H54 (cell line): ENCODE data around the gene FARP2.

Source experiments
- DNase-seq: peaks from one replicate; pipeline ENCODE4 v3.0.0; 2011; ENCODE audit warnings: low spot score, mixed read lengths; ENCODE audit not compliant: insufficient read length
- FAIRE-seq: peaks from 3 replicates; lab custom pipeline; 2011; peaks lifted over from hg19 to GRCh38; lab: Jason Lieb, UNC
- POLR2A ChIP-seq: IDR thresholded peaks from 2 replicates; pipeline ENCODE4 v1.6.1; 2011; ENCODE audit warnings: low read depth, mild to moderate bottlenecking, low read length

Gene FARP2

GRCh38 chr2:241479026-241479898, 123.2 kb downstream of the FARP2 start:
- DNase-seq, result no peak
- FAIRE-seq, result no peak
- no peak for TF ChIP-seq POLR2A

GRCh38 chr2:241481687-241482086, 125.6 kb downstream of the FARP2 start:
- TF ChIP-seq POLR2A, result no peak
- DNase-seq, result no peak
- no peak for FAIRE-seq

GRCh38 chr2:241482126-241482955, 126.3 kb downstream of the FARP2 start:
- FAIRE-seq, result no peak
- no peak for DNase-seq
- TF ChIP-seq POLR2A, result no peak

DNA sequence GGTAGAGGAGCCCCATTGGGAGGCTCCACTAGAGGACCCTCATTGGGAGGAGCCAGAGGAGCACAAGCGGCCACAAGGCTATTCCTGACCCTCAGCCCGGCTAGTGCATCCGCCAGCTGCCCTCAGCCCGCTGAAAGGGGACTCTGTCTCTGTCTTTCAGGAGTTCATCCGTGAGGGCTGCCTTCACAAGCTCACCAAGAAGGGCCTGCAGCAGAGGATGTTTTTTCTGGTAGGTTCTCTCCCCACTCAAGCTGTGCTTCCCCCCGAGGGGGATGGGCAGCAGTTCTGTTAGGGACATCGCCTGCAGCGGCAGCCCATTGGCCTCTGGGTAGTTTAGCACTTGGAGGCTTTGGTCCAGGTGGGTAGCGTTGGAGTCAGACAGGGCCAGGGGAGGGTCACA, 127.2 kb downstream of the FARP2 start:
- TF ChIP-seq POLR2A, result no peak
- no peak for FAIRE-seq
- no peak for DNase-seq

DNA sequence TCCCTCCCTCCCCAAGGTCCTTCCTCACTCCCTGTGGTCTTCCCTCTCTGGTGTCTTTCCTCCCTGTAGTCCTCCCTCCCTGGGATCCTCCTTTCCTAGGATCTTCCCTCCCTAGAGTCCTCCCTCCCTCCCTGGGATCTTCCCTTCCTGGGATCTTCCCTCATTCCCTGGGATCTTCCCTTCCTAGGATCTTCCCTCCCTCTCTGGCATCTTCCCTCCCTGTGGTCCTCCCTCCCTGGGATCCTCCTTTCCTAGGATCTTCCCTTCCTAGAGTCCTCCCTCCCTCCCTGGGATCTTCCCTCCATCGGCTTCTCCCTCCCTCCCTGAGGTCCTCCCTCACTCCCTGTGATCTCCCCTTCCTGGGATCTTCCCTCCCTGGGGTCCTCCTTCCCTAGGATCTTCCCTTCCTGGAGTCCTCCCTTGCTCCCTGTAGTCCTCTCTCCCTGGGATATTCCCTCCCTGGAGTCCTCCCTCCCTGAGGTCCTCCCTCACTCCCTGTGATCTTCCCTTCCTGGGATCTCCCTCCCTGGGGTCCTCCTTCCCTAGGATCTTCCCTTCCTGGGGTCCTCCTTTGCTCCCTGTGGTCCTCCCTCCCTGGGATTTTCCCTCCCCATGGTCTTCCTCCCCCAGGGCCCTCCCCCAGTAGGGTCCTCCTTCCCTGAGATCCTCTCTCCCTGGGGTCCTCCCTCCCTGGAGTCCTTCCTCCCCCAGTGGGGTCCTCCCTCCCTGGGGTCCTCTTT, 129.3 kb downstream of the FARP2 start:
- no peak for TF ChIP-seq POLR2A
- DNase-seq, result no peak
- no peak for FAIRE-seq

DNA sequence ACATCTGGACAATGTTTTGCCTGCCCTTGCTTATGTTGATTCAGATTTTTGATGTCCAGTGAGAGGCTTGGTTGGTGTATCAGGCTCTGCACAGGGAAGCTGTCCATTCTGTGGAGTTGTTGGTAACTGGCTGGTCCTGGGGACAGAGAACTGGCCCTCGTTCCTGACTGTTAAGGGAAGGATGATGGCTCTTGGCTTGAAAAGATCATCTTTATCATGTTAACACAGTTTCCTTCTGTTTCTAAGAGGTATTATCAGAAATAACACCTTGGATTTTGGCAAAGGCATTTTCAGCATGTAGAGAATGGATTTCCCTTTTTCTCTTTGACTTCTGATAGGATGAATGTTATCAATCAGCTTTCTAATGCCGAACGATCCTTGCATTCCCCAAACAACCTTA, 133.0 kb downstream of the FARP2 start:
- DNase-seq, result no peak
- no peak for TF ChIP-seq POLR2A
- FAIRE-seq, result no peak

DNA sequence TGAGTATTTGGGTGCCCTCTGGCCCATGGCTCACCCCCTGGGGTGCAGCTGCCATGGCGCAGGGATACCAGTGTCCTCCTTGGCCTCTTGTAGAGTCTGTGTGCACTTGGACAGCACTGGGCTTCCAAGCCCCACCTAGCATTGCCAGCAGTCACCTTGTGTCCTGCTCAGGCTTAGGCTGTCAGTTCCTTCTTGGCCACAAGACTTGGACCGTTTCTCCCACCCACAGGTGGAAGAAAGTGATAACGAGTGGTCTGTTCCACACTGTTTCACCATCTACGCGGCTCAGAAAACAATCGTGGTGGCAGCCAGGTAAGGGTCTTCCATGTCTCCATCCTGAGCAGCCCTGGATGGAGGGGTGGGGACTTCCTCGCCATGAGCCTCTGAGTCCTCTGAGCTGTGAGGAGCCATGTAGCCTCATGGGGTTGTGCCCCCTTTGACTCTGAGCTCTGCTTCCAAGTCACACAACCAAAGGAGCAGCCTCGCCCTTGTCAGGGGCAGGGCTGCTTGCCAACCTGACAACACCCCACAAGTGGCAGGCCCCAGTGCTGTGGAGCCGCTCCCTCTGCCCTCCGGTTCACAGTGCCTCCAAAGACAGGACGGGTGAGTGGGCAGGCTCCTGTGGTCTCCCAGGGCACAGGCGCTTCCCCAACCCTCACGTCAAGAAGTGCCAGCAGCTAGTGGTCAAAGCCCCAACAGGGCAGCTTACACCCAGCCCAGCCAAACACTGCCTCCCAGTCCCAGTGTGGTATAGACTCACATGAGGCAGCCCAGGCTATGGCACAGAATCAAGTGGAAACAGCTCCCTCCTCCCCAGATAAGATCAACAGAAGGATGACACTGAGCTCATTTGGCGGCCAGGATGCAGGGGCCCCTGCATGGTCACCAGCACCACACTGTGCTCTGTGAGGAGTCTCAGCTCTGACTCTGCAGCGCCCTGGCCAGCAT, 133.9 kb downstream of the FARP2 start:
- no peak for FAIRE-seq
- DNase-seq, result no peak
- no peak for TF ChIP-seq POLR2A

- DNase-seq (no peak), FAIRE-seq (no peak)
- no peak for TF ChIP-seq POLR2A
Measured at GRCh38 chr2:241490825-241491506, 134.9 kb downstream of the FARP2 start.

DNA sequence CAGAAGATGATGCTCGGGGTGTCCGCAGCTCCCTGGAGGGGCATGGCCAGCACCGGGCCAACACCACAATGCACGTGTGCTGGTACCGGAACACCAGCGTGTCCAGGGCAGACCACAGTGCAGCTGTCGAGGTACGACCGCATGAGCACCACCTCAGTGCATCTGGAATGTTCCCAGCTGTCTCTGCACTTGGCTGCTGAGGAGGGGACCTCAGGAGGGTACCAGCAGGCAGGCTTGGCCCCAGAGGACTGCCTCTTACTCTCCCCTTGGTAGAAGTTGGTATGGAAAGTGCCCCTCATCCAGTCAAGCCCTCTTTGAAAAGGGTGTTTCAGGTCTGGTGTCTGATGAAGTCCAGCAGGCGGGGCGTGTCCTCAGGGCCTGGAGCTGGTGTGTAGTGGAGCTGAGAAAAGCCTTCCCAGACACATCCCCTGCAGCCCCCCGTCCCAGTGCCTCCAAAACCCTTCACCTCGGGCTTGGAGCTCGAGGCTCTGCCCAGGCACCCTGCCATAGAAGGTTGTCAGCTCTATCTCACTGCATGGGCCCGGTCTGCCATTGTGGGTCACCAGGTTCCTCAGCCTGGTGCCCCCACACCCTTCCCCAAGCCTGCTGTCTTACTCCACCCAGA, 135.6 kb downstream of the FARP2 start:
- FAIRE-seq, result no peak
- no peak for TF ChIP-seq POLR2A
- DNase-seq, result no peak

- DNase-seq (no peak), FAIRE-seq (no peak)
- TF ChIP-seq POLR2A, result no peak
Measured at GRCh38 chr2:241492174-241492565, 136.1 kb downstream of the FARP2 start.

- no peak for TF ChIP-seq POLR2A
- no peak for DNase-seq
- no peak for FAIRE-seq
Measured at GRCh38 chr2:241493092-241493491, 137.0 kb downstream of the FARP2 start.
